ENCODE measurements around the gene ADAM19.

- TF ChIP-seq EZH2 (IDR thresholded peaks at IDR 0.05) = no peak
- no peak for TF ChIP-seq POLR2AphosphoS5 (IDR thresholded peaks at IDR 0.05; ENCODE audit: borderline replicate concordance, low read depth, low read length)
Measured at GRCh38 chr5:157592594-157592993, 17.0 kb upstream of the ADAM19 start.
